Measurements from ENCODE around the gene KCNA2.

The KCNA2 gene

GRCh38 chr1:110605901-110606656, at the start of gene KCNA2:
Gene KCNA2, minus strand, starts transcription at chr1:110606358. Its CDS starts 1,576 bp downstream, at chr1:110604782.
- DNase-seq (ENCODE audit: low read depth) = no peak

DNA sequence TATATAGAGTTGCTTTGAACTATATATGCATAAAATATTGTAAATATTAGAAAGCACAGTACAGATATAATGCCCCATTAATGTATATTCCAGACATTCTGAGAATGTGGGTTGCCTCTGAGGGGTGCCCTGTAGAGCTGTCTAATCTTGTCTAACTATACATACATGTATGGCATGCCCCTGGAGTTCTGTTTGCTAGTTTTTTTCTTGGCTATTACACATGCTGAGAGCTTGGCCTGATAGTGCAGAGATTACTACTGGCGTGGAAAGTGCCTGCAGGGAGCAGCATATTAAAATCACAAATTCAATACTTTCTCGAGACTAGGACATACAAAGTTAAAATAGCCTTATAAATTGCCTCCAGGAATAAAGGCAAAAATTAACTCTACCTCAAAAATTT, 44.5 kb upstream of the KCNA2 start:
- DNase-seq (ENCODE audit: low read depth) = no peak

GRCh38 chr1:110648417-110648816, 42.3 kb upstream of the KCNA2 start:
- no peak for DNase-seq (ENCODE audit: low read depth)

- DNase-seq (ENCODE audit: low read depth) = no peak
Measured at GRCh38 chr1:110647254-110647891, 41.2 kb upstream of the KCNA2 start.

- peak; percentile 38 for DNase-seq (ENCODE audit: low read depth)
Measured at GRCh38 chr1:110645821-110646735, 39.9 kb upstream of the KCNA2 start.

DNA sequence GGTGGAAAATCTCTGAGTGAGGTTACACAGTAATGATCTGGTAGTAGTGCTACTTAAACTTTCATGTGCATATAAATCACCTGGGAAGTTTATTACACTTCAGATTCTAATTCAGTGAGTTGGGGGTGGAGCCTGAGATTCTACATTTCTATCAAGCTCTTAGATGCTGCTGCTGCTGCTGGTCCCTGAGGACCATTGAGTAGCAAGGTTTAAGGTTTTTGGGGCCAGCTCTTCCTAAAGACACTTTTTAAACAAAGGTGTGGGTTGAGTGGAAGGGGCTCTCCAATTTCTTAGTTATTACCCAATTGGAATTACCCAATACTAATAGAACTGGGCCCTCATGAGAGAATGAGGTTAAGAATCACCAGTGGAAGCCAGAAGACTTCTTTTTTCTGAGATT, 39.1 kb upstream of the KCNA2 start:
- DNase-seq (ENCODE audit: low read depth) = no peak

- DNase-seq (ENCODE audit: low read depth) = no peak
Measured at GRCh38 chr1:110643879-110644472, 37.8 kb upstream of the KCNA2 start.

- DNase-seq (ENCODE audit: low read depth) = no peak
Measured at GRCh38 chr1:110639724-110640386, 33.7 kb upstream of the KCNA2 start.

DNA sequence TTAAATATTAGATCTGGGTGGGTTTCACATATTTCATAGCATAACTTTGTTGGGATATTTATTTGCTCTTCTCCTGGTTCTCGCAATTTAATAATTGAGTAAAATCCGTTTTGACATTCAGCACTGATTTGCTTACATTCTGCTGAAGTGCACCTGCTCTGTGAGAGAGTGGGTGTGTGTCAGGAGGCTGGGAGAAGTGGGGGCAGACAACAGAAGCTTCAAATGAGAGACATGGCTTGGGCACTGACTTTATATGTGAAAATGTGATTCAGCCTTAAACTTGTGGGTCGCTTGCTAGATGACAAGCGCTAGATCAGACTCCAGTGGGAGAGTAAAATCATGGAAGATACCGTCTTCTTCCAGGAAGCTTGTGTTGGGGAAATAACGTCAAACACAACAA, 32.4 kb upstream of the KCNA2 start:
- DNase-seq (ENCODE audit: low read depth) = no peak

DNA sequence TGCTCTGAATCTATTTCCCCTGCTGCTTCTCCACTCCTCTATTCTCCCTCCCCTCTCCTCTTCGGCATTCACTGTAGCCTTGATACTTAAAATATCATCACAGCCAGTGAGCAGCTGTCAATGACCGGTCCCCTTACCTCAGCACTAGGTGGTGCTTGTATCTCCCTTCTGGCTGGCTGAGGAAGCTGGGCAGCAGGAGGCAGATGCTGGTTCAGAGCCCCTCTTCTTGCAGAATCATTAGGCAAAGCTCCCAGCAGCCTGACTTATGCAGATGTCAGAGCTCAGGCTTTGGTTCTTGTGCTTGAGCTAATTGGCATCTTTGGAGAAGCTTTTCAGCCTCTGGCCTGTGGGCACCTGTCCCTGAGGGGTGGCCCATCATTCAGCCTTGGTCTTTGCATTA, 31.9 kb upstream of the KCNA2 start:
- DNase-seq (ENCODE audit: low read depth) = no peak

DNA sequence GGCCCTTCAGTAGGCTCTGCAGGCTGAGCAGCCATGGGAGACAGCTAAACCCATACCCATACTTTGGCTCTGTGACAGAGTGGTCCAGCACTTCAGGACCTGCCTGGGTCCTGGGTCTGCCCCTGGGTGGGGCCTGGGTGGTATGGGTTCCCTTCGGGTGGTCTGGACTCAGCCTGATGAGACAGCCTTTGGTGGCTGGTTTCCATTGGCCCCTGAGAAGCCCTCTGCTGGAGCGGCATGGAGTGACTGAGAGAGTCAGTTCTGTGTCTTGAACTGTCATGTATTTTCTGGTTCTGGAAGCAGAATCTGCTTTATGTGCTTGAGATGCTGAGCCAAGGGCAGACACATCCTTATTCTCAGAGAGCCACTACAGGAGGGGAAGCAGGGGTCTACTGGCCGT, 31.3 kb upstream of the KCNA2 start:
- no peak for DNase-seq (ENCODE audit: low read depth)

DNA sequence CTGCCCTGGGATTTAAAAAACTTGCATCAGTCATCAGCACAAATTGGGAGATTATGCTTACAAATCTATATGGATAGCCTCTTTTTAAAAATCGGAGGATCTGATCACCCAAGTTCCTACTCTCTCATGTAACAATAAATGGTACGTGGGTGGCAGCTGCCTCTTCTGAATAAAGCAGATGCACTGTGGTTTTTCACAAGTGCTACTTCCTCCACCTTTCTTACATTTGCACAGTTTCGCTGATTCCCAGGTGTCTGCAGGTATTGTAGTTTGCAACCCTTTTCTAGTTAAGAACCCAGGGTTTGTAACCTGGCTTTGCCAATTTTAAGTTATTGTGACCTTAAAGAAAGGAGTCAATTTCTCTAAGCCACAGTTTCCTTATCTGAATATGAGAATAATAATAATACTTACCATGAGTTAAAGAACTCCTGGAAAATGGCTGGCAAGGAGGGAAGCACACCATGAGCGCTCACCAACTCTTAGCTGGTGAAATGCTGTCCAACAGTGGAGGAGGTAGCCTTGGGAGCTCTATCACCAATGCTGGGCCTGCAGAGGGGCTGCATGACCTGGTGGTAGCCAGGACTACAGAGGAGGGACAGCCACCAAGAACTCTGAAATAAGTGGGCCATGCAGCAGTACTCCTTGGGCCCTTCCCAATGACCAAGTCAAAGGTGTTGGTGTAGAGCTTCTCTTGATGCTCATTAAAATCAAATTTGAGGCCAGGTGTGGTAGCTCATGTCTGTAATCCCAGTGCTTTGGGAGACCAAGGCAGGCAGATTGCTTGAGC, 30.2 kb upstream of the KCNA2 start:
- DNase-seq (ENCODE audit: low read depth) = no peak

- DNase-seq (ENCODE audit: low read depth) = no peak
Measured at GRCh38 chr1:110635434-110635833, 29.3 kb upstream of the KCNA2 start.

- DNase-seq (ENCODE audit: low read depth) = no peak
Measured at GRCh38 chr1:110634455-110635311, 28.5 kb upstream of the KCNA2 start.

- no peak for DNase-seq (ENCODE audit: low read depth)
Measured at GRCh38 chr1:110634086-110634454, 27.9 kb upstream of the KCNA2 start.

- DNase-seq (ENCODE audit: low read depth) = no peak
Measured at GRCh38 chr1:110633646-110634030, 27.5 kb upstream of the KCNA2 start.

DNA sequence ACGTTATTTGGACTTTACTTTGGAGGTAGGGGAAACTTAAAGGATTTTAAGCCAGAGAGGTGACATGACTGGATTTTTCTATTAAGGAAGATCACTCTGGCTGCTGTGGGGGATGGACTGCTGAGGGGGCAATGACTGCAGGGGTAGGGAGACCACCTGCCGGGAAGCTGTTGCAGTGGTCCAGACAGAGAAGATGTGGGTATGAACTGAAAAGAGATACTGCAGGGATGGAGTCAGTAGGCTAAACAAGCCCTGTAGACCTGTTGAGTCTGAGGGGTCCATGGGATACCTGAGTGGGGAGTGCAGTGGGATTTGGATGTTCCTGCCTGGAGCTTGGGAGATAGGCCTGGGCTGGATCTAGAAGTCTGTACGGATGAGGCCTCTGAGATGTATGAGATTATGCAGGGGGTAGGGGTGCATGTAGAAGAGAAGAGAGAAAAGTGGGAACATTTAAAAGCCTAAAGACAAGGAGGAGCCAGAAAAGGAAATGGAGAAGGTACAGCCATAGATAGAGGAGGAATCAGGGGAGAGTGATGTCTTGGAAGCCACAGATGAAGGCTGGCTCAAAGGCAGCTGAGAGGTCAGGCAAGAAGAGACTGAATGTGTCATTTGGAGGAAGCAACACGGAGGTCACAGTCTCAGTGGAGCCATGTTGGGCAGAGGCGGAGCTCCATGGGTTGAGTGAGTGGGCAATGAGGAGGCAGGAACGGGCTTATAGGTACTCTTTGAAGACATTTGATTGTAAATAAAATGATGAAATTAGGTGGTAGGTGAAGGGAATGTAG, 25.9 kb upstream of the KCNA2 start:
- no peak for DNase-seq (ENCODE audit: low read depth)

GRCh38 chr1:110630839-110631663, 24.9 kb upstream of the KCNA2 start:
- no peak for DNase-seq (ENCODE audit: low read depth)

Data from stromal cell of bone marrow (primary cell).